K562 (cell line): Measurements from ENCODE around the gene RHOC. TPM values are rescaled to one million over a fixed set of nuclear protein-coding genes. Genes with fewer than 3 reads are reported as not detected.

Experiments
- BDP1 ChIP-seq: IDR thresholded peaks from 3 replicates; pipeline ENCODE4 v1.6.1; 2011; ENCODE audit not compliant: insufficient read length, insufficient read depth
- DDX20 ChIP-seq: fragments of 450-650 bp; IDR thresholded peaks from 2 replicates; pipeline ENCODE4 v1.6.1; 2016; ENCODE audit warnings: missing genetic modification characterization, low read depth, mild to moderate bottlenecking, missing compliant biosample characterization, moderate library complexity
- JUND ChIP-seq, 2 experiments: IDR thresholded peaks; 2 replicates in 1 of 2; 3 replicates in 1 of 2; pipeline ENCODE4 v1.6.1; 2011; ENCODE audit warnings: borderline replicate concordance in 2 of 2, low read depth in 2 of 2, low read length in 2 of 2, improper control_type of control experiment in 1 of 2, missing biosample characterization in 1 of 2, missing genetic modification characterization in 1 of 2, missing genetic modification reagents in 1 of 2
- KLF16 ChIP-seq: IDR thresholded peaks from 2 replicates; pipeline ENCODE4 v1.6.1; 2016; ENCODE audit warnings: antibody characterized with exemption
- TFAP4 ChIP-seq: sonication (generic); formaldehyde crosslinking; IDR thresholded peaks from 2 replicates; pipeline ENCODE4 v1.8.0; 2022; ENCODE audit warnings: missing genetic modification reagents, mild to moderate bottlenecking, moderate library complexity, borderline replicate concordance
- ZBTB1 ChIP-seq: sonication (generic); formaldehyde crosslinking; IDR thresholded peaks from 2 replicates; pipeline ENCODE4 v1.8.1; 2023; ENCODE audit warnings: missing genetic modification reagents, low read depth, mild to moderate bottlenecking, borderline replicate concordance
- ZNF280B ChIP-seq: fragments of 250-450 bp; sonication (Bioruptor Pico); IDR thresholded peaks from 2 replicates; pipeline ENCODE4 v1.5.1; 2021; ENCODE audit warnings: mild to moderate bottlenecking
- polyA plus RNA-seq, 8 experiments: library from polyadenylated mRNA; depleted of rRNA in 4 of 8; stranded (reverse) in 5 of 8; unstranded in 3 of 8; fragments of >200 nt; fragmentation: Nextera tagmentation in 2 of 8; fragmentation: Illumina TruSeq in 1 of 8; extraction: Ambion mirVana in 2 of 8; extraction: Trizol in 1 of 8; gene quantifications; 2 replicates each; pipeline versions ENCODE4 v1.2.1 to v1.2.3, GENCODE V29; 2011 to 2014; ENCODE audit warnings: inconsistent platforms in 1 of 8, missing spikeins in 1 of 8
- total RNA-seq, 7 experiments: library from RNA; depleted of rRNA in 6 of 7; stranded (reverse); fragments of >200 nt in 6 of 7; fragmentation: Illumina TruSeq in 2 of 7; extraction: Trizol in 2 of 7; gene quantifications; 2 replicates each; pipeline versions ENCODE4 v1.2.1 to v1.2.3, GENCODE V29; 2011 to 2021; ENCODE audit warnings: low replicate concordance in 1 of 7
- TF ChIP-seq, protein P1 (sequence below): sonication (generic); formaldehyde crosslinking; IDR thresholded peaks from 2 replicates; pipeline ENCODE4 v1.8.0; 2022; ENCODE audit warnings: missing genetic modification reagents, mild to moderate bottlenecking, borderline replicate concordance
- TF ChIP-seq, protein P2 (sequence below): fragments of 250-450 bp; sonication (Bioruptor Pico); IDR thresholded peaks from 2 replicates; pipeline ENCODE4 v1.4.0; 2020; ENCODE audit warnings: mild to moderate bottlenecking, moderate library complexity
- TF ChIP-seq, protein P3 (sequence below), 2 experiments: fragments of 450-650 bp; IDR thresholded peaks; 2 replicates each; pipeline ENCODE4 v1.6.1; 2016

The RHOC gene
- total and polyA plus RNA-seq, 9 of the 15 experiments (the other 6 are each of a cell fraction or from before 2014, with no cell fraction given): 35.2 to 364 (median 204) TPM

- TF ChIP-seq JUND (IDR thresholded peaks at IDR 0.05; ENCODE audit: borderline replicate concordance, low read depth, low read length) (0 out of 2 replicates have a peak, but pooled peaks have one; percentile 29), JUND (tag; IDR thresholded peaks at IDR 0.05; ENCODE audit: borderline replicate concordance, low read depth, low read length) (no peak; the same call in 2 of the 3 replicates), ZBTB1 (CRISPR knock-in tag) (no peak), KLF16 (no peak), ZNF280B (no peak), BDP1 (no peak), DDX20 (tag) (no peak), TFAP4 (CRISPR knock-in tag) (no peak)
- TF ChIP-seq, protein P1, sequence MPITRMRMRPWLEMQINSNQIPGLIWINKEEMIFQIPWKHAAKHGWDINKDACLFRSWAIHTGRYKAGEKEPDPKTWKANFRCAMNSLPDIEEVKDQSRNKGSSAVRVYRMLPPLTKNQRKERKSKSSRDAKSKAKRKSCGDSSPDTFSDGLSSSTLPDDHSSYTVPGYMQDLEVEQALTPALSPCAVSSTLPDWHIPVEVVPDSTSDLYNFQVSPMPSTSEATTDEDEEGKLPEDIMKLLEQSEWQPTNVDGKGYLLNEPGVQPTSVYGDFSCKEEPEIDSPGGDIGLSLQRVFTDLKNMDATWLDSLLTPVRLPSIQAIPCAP (CRISPR knock-in tag): no peak
- TF ChIP-seq, protein P2, sequence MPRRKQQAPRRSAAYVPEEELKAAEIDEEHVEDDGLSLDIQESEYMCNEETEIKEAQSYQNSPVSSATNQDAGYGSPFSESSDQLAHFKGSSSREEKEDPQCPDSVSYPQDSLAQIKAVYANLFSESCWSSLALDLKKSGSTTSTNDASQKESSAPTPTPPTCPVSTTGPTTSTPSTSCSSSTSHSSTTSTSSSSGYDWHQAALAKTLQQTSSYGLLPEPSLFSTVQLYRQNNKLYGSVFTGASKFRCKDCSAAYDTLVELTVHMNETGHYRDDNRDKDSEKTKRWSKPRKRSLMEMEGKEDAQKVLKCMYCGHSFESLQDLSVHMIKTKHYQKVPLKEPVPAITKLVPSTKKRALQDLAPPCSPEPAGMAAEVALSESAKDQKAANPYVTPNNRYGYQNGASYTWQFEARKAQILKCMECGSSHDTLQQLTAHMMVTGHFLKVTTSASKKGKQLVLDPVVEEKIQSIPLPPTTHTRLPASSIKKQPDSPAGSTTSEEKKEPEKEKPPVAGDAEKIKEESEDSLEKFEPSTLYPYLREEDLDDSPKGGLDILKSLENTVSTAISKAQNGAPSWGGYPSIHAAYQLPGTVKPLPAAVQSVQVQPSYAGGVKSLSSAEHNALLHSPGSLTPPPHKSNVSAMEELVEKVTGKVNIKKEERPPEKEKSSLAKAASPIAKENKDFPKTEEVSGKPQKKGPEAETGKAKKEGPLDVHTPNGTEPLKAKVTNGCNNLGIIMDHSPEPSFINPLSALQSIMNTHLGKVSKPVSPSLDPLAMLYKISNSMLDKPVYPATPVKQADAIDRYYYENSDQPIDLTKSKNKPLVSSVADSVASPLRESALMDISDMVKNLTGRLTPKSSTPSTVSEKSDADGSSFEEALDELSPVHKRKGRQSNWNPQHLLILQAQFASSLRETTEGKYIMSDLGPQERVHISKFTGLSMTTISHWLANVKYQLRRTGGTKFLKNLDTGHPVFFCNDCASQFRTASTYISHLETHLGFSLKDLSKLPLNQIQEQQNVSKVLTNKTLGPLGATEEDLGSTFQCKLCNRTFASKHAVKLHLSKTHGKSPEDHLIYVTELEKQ: no peak
- TF ChIP-seq, protein P3, sequence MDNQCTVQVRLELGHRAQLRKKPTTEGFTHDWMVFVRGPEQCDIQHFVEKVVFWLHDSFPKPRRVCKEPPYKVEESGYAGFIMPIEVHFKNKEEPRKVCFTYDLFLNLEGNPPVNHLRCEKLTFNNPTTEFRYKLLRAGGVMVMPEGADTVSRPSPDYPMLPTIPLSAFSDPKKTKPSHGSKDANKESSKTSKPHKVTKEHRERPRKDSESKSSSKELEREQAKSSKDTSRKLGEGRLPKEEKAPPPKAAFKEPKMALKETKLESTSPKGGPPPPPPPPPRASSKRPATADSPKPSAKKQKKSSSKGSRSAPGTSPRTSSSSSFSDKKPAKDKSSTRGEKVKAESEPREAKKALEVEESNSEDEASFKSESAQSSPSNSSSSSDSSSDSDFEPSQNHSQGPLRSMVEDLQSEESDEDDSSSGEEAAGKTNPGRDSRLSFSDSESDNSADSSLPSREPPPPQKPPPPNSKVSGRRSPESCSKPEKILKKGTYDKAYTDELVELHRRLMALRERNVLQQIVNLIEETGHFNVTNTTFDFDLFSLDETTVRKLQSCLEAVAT (IDR thresholded peaks at IDR 0.05): no peak
These were observed 8.3 kb downstream of the RHOC start (continued) for GRCh38 chr1:112698366-112699310.
